HUES48 (cell line): ENCODE data around the gene TRIM41.

Experiments
- H3K27ac ChIP-seq: one replicate; pipeline ENCODE4 v1.7.0; 2013; ENCODE audit warnings: low read depth, low read length, inconsistent platforms
- H3K27me3 ChIP-seq: 2 replicates; pipeline ENCODE4 v1.6.1; 2013; ENCODE audit warnings: mild to moderate bottlenecking, low read length; ENCODE audit not compliant: control insufficient read depth, insufficient read depth
- H3K36me3 ChIP-seq: 2 replicates; pipeline ENCODE4 v1.6.1; 2013; ENCODE audit warnings: low read length; ENCODE audit not compliant: control insufficient read depth, insufficient read depth
- H3K4me1 ChIP-seq: 2 replicates; pipeline ENCODE4 v1.6.1; 2013; ENCODE audit warnings: mild to moderate bottlenecking, low read length; ENCODE audit not compliant: control insufficient read depth, insufficient read depth
- H3K4me3 ChIP-seq: 2 replicates; pipeline ENCODE4 v1.5.1; 2013; ENCODE audit warnings: mild to moderate bottlenecking, low read depth, low read length
- H3K9ac ChIP-seq: 2 replicates; pipeline ENCODE4 v1.6.1; 2013; ENCODE audit warnings: mild to moderate bottlenecking, low read depth, low read length, moderate library complexity
- H3K9me3 ChIP-seq: 2 replicates; pipeline ENCODE4 v1.6.1; 2013; ENCODE audit warnings: low read length; ENCODE audit not compliant: control insufficient read depth, insufficient read depth

The TRIM41 gene

DNA sequence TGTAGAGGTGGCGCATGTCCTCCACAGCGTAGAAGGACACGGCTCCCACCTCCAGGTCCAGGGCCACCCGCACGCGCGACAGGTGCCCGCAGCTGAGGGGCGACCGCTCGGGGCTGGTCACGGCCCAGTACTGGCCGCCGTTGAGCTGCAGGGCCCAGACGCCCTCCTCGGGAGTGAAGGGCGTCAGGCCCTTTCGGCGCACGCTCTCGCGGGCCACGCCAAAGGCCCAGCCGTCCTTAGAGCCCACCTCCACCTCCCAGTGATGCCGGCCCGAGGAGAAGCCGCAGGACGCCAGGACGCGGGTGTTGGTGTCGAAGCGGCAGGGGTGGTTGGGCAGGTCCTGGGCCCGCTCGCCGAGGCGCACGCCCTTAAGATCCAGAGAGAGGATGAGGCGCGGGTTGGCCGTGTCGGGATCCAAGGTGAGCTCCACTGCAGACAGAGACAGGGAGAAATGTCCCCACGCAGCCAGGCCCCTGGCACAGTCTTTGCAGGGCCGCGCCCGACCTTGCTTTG lies 27.8 kb upstream of the TRIM41 start:
- H3K27ac ChIP-seq, result no peak overlapping the region
- no peak overlapping the region for H3K9ac ChIP-seq
- H3K4me1 ChIP-seq, result peaks cover 31% of the 10 kb centered on the region
- peaks cover 27% of the 10 kb centered on the region for H3K27me3 ChIP-seq
- H3K9me3 ChIP-seq, result no peaks in the 10 kb centered on the region
- H3K36me3 ChIP-seq, result no peaks in the 10 kb centered on the region
- no peak overlapping the region for H3K4me3 ChIP-seq

DNA sequence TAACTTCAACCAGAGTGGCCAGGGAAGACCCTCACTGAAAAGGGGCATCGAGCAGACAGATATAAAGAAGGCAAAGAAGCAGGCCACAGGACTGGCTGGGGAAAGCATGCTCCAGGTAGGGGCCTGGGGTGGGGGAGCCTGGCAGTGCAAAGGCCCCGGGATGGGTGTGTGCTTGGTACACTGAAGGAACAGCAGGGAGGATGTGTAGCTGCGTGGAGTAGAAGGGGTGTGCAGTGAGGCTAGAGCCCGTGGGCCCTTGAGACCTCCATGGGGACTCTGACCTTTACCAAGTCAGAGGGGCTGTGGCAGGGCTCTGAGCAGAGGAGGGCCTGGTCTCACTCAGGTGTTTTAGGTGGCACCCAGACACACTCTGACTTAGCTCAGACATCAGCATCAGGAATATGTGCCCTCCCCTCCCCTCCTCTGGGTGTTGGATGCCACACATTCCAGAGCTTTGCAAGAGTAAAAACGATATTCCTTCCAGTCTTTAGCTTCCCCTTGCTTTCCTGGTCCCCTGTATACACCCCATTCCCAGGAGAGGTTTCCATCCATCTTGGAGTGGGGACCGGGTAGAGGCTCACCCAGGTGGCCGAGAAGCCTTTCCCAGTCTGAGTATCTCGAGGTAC lies 25.6 kb upstream of the TRIM41 start:
- H3K9me3 ChIP-seq, result no peaks in the 10 kb centered on the region
- no peak overlapping the region for H3K4me3 ChIP-seq
- no peak overlapping the region for H3K27ac ChIP-seq
- no peak overlapping the region for H3K9ac ChIP-seq
- H3K4me1 ChIP-seq, result peaks cover 38% of the 10 kb centered on the region
- H3K36me3 ChIP-seq, result no peaks in the 10 kb centered on the region
- peaks cover 35% of the 10 kb centered on the region for H3K27me3 ChIP-seq

DNA sequence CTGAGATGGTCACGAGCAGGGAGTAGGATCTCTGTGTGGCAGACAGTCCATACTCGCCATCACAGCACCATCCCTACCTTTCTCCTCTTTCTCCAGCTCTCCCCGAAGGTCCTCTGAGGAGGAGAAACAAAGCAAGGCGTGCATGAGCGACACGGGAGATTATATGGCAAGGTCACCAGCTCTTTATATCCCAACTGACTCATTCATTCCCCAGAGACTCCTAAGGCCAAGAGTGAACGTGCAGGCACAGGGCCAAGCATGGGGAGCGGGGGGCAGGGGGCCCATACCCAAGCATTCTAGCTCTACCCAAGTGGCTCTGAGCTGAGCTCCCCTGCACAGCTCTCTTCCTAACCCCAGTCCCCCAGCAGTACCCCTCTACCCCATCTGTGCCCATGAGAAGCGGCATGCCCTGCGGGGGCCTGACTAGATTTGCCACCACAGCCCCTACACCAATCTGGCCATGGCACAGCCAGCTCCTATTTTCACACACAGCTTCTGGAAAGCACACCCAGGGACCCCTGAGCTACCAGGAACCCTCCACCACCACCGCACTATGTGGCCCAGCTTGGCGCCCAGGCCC lies 24.9 kb upstream of the TRIM41 start:
- Histone ChIP-seq H3K4me3 (peak overlapping the region; percentile 2; the same call in 1 of the 2 replicates), H3K9me3 (no peaks in the 10 kb centered on the region), H3K27me3 (peaks cover 41% of the 10 kb centered on the region), H3K9ac (no peak overlapping the region), H3K36me3 (no peaks in the 10 kb centered on the region), H3K27ac (no peak overlapping the region), H3K4me1 (peaks cover 38% of the 10 kb centered on the region)

DNA sequence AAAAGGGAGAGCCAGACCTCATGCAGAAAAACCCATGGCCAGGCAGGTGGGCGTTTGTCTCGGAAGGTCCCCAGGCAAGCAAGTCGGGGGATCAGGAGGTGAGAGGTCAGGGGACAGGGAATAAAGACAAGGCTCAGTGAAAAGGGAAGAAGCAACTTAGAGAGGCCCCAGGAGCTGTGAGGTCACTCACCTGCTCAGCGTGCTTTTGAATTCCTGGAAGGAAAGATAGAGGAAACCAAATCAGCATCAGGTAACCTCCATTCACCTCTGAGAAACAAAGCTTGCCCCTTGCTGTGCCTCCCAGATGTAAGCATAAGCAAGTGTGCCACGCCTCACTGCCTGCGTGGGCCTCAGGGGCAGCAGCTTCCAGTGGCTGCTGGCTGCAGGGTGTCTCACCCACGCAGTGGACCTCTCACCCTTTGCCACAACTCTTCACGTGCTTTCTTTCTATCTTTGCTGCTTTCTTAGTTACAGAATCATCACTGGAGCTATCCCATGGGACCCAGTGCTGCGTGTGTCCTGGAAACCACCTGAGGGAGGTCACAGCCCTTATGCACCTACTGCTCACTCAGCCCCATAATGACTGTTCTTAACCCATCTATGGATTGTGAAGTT lies 24.1 kb upstream of the TRIM41 start:
- peak overlapping the region; percentile 29 for H3K27ac ChIP-seq
- H3K4me1 ChIP-seq, result peaks cover 38% of the 10 kb centered on the region
- H3K9ac ChIP-seq, result no peak overlapping the region
- peaks cover 49% of the 10 kb centered on the region for H3K27me3 ChIP-seq
- H3K4me3 ChIP-seq, result peak overlapping the region; percentile 2; the same call in 1 of the 2 replicates
- no peaks in the 10 kb centered on the region for H3K9me3 ChIP-seq
- no peaks in the 10 kb centered on the region for H3K36me3 ChIP-seq

DNA sequence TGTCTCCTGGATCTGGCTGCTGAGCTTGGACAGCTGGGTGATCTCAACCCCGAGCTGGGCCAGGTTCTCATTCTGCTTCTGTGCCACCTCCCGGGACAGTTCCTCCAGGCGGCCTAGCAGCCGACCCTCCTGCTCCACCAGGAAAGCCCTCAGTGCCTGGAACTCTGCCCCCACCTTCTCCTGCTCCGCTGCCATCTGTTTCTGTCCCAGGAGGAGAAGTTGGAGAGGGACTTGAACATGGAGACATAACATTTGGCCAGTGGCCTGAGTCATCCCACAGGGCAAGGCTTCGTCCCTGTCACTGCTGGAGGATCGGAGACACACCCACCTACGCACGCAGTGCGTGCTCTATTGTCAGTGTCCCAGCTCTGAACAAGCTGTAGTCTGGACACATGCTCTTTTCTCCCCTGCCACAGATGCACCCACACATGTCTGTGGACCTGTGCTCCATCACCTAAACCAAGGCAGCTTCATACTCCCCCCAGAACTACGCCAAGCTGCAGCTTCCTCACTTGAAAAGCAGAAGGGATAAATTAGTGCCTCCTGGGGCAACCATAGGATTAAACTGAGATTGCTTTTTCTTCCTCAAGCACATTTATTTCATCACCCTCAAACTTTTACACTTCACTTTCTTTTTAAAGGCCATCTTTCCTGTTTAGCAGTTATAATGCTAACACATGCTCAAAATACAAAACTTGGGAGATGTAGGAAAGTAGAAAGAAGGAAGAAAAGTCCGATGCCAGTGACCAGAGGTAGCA lies 23.0 kb upstream of the TRIM41 start:
- H3K9ac ChIP-seq, result no peak overlapping the region
- H3K27ac ChIP-seq, result no peak overlapping the region
- H3K4me1 ChIP-seq, result peaks cover 38% of the 10 kb centered on the region
- peaks cover 59% of the 10 kb centered on the region for H3K27me3 ChIP-seq
- no peaks in the 10 kb centered on the region for H3K36me3 ChIP-seq
- no peaks in the 10 kb centered on the region for H3K9me3 ChIP-seq
- H3K4me3 ChIP-seq, result no peak overlapping the region

DNA sequence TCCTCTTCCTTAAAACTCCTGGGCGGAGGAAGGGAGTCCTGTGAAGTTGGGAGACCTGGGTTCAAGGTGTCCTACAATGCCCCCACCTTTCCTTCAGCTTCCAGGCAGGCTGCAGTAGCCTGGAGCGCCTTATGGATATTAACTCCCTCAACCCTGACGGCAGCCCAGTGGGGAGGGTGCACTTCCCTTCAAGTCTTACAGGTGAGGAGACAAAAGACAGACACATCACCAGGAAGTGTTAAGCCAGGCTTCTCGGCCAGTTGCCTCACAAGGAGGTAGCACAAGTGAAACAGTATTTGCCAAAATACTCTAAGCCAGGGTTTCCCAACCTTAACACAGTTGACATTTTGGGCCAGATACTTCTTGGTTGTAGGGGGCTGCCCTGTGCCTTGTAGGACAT lies 22.3 kb upstream of the TRIM41 start:
- H3K4me1 ChIP-seq, result peaks cover 38% of the 10 kb centered on the region
- peaks cover 67% of the 10 kb centered on the region for H3K27me3 ChIP-seq

DNA sequence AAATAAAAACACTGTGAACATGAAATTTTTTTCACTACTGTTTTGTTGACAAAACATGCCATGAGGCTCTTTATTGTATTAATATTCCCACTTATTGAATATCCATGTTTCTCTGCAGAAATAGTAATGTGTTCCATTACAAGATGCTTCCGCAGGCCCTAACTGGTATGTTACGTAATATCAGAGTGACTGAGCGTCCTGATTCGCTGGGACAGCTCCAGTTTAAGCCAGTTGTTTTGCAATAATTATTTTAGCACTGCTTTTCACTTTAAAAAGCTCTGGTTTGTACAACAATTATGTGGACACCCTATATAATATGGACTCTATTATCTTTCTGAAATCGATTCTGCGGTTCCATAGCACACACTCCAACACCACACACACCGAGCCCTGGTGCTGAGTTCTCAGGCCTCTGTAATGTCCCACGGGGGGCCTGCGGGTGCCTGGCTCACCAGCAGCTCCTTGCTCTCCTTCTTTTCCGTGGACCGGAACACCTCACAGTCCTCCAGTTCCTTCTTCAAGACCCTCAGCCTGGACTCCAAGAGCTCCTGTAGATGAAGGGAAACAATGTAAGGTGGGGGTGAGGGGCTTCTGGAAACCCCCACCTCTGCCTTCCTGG lies 19.9 kb upstream of the TRIM41 start:
- Histone ChIP-seq H3K27me3 (peaks cover 74% of the 10 kb centered on the region), H3K4me1 (peaks cover 27% of the 10 kb centered on the region), H3K4me3 (peak overlapping the region; percentile 97; the same call in 1 of the 2 replicates), H3K9ac (no peak overlapping the region), H3K36me3 (no peaks in the 10 kb centered on the region), H3K27ac (no peak overlapping the region), H3K9me3 (no peaks in the 10 kb centered on the region)

More for the DNA sequence above, 22.3 kb upstream of the TRIM41 start:
- Histone ChIP-seq H3K9me3 (no peaks in the 10 kb centered on the region), H3K9ac (no peak overlapping the region), H3K4me3 (no peak overlapping the region), H3K27ac (no peak overlapping the region), H3K36me3 (no peaks in the 10 kb centered on the region)

DNA sequence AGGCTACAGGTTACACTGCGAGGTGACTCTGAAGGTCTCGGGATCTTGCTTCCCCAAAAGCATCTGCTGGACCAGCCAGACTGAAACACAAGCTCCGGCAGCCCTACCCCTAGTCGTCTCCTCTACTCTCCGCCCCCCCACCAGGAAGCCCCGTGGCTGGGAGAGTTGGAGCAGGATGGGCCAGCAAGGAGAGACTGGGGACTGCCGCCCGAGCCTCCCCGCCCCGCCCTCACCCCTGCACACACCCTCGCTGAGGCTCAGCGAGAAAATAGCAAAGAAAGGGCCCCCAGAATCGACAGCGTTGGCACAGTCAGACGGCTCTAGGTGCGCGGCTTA lies 19.3 kb upstream of the TRIM41 start:
- peaks cover 72% of the 10 kb centered on the region for H3K27me3 ChIP-seq
- H3K9ac ChIP-seq, result no peak overlapping the region
- H3K4me1 ChIP-seq, result peaks cover 21% of the 10 kb centered on the region
- no peaks in the 10 kb centered on the region for H3K9me3 ChIP-seq
- H3K36me3 ChIP-seq, result no peaks in the 10 kb centered on the region
- no peak overlapping the region for H3K27ac ChIP-seq
- peak overlapping the region; percentile 97 for H3K4me3 ChIP-seq

DNA sequence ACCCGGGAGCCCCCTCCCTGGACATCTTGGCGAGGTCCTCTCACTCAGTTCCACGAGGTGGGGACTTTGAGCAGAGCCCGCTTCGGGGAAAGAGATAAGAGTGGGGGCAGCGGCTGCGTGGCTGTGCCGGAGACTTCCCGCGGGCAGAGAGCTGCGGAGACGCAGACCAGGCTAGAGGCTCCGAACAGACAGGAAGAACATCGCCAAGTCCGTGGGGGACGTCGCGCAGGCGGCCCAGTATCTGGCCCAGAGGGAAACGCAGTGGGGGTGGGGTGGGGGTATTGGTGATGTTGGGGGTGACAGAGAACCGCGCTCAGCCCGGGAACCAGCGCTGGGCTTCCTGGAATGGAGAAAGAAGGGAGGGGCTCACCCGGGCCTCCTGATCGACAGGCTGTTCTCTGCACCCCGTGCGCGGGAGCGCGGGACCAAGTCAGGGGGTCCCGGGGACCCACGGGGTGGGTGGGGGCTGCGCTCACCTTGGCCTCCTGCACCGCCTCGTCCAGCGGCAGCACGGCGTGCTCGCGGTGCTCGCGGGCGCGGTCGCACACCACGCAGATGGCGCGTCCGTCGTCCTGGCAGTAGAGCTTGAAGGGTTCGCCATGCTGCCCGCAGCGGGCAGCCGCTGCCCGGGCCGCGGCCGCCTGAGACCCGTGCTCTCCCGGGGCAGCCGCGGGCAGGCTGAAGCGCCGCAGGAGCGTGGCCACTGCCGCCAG lies 18.8 kb upstream of the TRIM41 start:
- Histone ChIP-seq H3K36me3 (no peaks in the 10 kb centered on the region), H3K27me3 (peaks cover 69% of the 10 kb centered on the region), H3K9me3 (no peaks in the 10 kb centered on the region), H3K4me3 (peak overlapping the region; percentile 97), H3K4me1 (peaks cover 16% of the 10 kb centered on the region), H3K27ac (no peak overlapping the region), H3K9ac (no peak overlapping the region)
